GM12892 (cell line): ENCODE measurements around the gene CDK5R2.

Experiments
- POLR2A ChIP-seq: IDR thresholded peaks from 2 replicates; pipeline ENCODE4 v1.6.1; 2011; ENCODE audit warnings: low read depth, low read length, control low read depth
- POLR2AphosphoS5 ChIP-seq: IDR thresholded peaks from 2 replicates; pipeline ENCODE4 v1.6.1; 2011; ENCODE audit warnings: low read depth, low read length, control low read depth
- TAF1 ChIP-seq: IDR thresholded peaks from 2 replicates; pipeline ENCODE4 v1.6.1; 2011; ENCODE audit warnings: low read depth, mild to moderate bottlenecking, control low read depth, low read length, borderline replicate concordance

DNA sequence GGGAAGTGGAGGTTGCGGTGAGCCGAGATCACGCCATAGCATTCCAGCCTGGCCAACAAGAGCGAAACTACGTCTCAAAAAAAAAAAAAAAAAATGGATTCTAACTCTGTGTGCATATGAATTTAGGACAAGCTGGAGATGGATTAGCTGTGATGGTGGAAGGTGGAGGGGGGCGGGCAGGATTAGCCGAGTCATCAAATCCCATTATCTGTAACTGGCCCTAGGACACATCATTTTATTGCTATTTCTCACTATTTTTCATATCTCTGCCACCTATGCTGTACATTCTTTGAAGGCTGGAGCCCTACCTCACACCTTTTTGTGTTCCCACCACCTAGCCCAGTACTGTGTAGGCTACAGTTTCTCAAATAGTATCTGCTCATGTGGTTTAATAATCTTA is 7.3 kb upstream of the CDK5R2 start:
- TF ChIP-seq POLR2A (no peak), POLR2AphosphoS5 (no peak), TAF1 (no peak)
